Endothelial cell of umbilical vein (primary cell): ENCODE measurements around the gene PCLO.

ENCODE experiments used
- CTCF ChIP-seq, 2 donors: IDR thresholded peaks; 1 replicate in 1 of 2; 2 replicates in 1 of 2; pipeline ENCODE4 v1.5.1; 2011; ENCODE audit warnings: low read length in 2 of 2, mild to moderate bottlenecking in 2 of 2, moderate library complexity in 2 of 2, control low read depth in 1 of 2, inconsistent platforms in 1 of 2, low read depth in 1 of 2; ENCODE audit not compliant: insufficient read depth in 1 of 2; ENCODE audit errors: extremely low read depth in 1 of 2
- EZH2 ChIP-seq: IDR thresholded peaks from 2 replicates; pipeline ENCODE4 v1.6.1; 2012; ENCODE audit warnings: borderline replicate concordance, low read depth, mild to moderate bottlenecking, moderate library complexity, low read length, inconsistent platforms; ENCODE audit not compliant: severe bottlenecking
- FOS ChIP-seq: IDR thresholded peaks from 2 replicates; pipeline ENCODE4 v1.6.1; 2011; ENCODE audit warnings: mild to moderate bottlenecking, low read length, moderate library complexity, borderline replicate concordance; ENCODE audit not compliant: insufficient read depth
- GATA2 ChIP-seq: IDR thresholded peaks from 2 replicates; pipeline ENCODE4 v1.7.0; 2011; ENCODE audit warnings: low read depth, mild to moderate bottlenecking, moderate library complexity, mixed read lengths, low read length; ENCODE audit not compliant: insufficient read length, insufficient read depth
- JUN ChIP-seq: IDR thresholded peaks from 2 replicates; pipeline ENCODE4 v1.6.1; 2011; ENCODE audit warnings: borderline replicate concordance, low read depth; ENCODE audit not compliant: insufficient read length, insufficient read depth
- MAX ChIP-seq: IDR thresholded peaks from 2 replicates; pipeline ENCODE4 v1.6.1; 2011; ENCODE audit not compliant: insufficient read depth, insufficient read length
- MYC ChIP-seq: IDR thresholded peaks from one replicate; pipeline ENCODE4 v1.6.1; 2011; ENCODE audit warnings: mild to moderate bottlenecking, low read depth, low read length
- POLR2A ChIP-seq: IDR thresholded peaks from 2 replicates; pipeline ENCODE4 v1.6.1; 2012; ENCODE audit warnings: low read depth, mild to moderate bottlenecking, control low read depth, low read length
- POLR2AphosphoS5 ChIP-seq: IDR thresholded peaks from 2 replicates; pipeline ENCODE4 v1.6.1; 2012; ENCODE audit warnings: low read depth, mild to moderate bottlenecking, control low read depth, low read length, moderate library complexity; ENCODE audit not compliant: insufficient read depth

- TF ChIP-seq EZH2 (no peak), CTCF (IDR thresholded peaks at IDR 0.05; ENCODE audit: extremely low read depth in 1 of 2, insufficient read depth in 1 of 2, low read depth in 1 of 2, low read length in 2 of 2) (no peak), MAX (no peak), GATA2 (no peak), POLR2AphosphoS5 (no peak), POLR2A (no peak), MYC (no peak), JUN (no peak), FOS (no peak)
Measured at GRCh38 chr7:82950436-82950835, 212.2 kb downstream of the PCLO start.
